Measurements from ENCODE around the gene CHRD. TPM values are rescaled to one million over a fixed set of nuclear protein-coding genes. Genes with fewer than 3 reads are reported as not detected.

The CHRD gene
- total and polyA plus RNA-seq, 10 of the 15 experiments (the other 5 are each of a cell fraction or from before 2014, with no cell fraction given) = not detected

DNA sequence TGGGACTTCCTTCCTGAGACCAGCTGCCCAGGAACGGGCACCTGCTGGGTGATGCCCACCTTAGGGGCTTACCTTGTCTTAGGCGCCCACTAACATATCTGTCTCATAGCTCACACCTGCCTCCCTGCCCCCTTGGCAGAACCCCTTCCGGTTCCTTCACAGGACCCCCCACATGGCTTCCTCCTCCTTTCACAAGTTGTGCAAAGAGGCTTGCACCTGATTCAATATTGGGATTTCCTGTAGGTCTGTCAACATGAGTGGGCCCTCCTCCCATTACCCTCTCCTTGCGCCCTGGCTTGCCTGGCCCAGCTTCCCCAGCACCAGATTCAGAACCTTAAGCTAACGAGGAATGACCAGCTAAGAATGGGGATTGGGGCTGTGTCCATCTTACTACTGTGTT, 2.5 kb upstream of the CHRD start:
- no TSS peak for BruUV-seq (replicated peaks)
- peaks cover 14 to 21% of the 10 kb centered on the region in 2 experiments for H3K27me3 ChIP-seq (replicated peaks in 1 of 2; ENCODE audit: control insufficient read depth in 2 of 2, insufficient read depth in 2 of 2, low read length in 1 of 2)
- no peaks in the 10 kb centered on the region for H3K79me2 ChIP-seq (ENCODE audit: control insufficient read depth, insufficient read depth, low read length)
- no peak overlapping the region for H3K4me2 ChIP-seq (ENCODE audit: control insufficient read depth, insufficient read depth)
- no peak overlapping the region for H3K4me3 ChIP-seq
- POLR2A ChIA-PET = no interaction called here
- WGBS (ENCODE audit: insufficient coverage, insufficient replicate concordance, low lambda C conversion rate, missing lambda C conversion rate) = 33% methylated on average over 5 of the region's 5 CpGs
- CTCF ChIA-PET = interaction anchor here (0.6 kb wide), 1 partner anchor 137 kb away, joined by 3 read pairs; no protein-coding TSS in a partner anchor
- FAIRE-seq = no peak
- no peaks in the 10 kb centered on the region for H3K9me3 ChIP-seq (replicated peaks; ENCODE audit: control insufficient read depth, insufficient read depth, low read length)
- TF ChIP-seq PML (IDR thresholded peaks at IDR 0.05; ENCODE audit: low read length) = no peak
- no peak for ATAC-seq
- no peak for DNase-seq (ENCODE audit: low read depth, low spot score)
- no peaks in the 10 kb centered on the region for H4K20me1 ChIP-seq (ENCODE audit: control insufficient read depth, insufficient read depth)
- no peaks in the 10 kb centered on the region for H3K4me1 ChIP-seq (ENCODE audit: control insufficient read depth, insufficient read depth, low read length)
- no peak overlapping the region for H3K9ac ChIP-seq (ENCODE audit: control insufficient read depth, insufficient read depth, low read length)
- intact Hi-C loops (cut with micrococcal nuclease; ENCODE audit: unreplicated experiment) (no loop called here), in situ Hi-C loops (cut with MboI) (no loop called here)
- RAD21 ChIA-PET (ENCODE audit: unreplicated experiment) = no interaction called here
- H3K27ac ChIP-seq (ENCODE audit: control insufficient read depth, insufficient read depth) = no peak overlapping the region
- no peak overlapping the region for H2AFZ ChIP-seq (ENCODE audit: control insufficient read depth, low read depth, low read length)
- no peaks in the 10 kb centered on the region for H3K36me3 ChIP-seq (ENCODE audit: control insufficient read depth in 2 of 2, insufficient read depth in 2 of 2, low read length in 1 of 2)
- SMC1A ChIA-PET (ENCODE audit: uncharacterized antibody, unreplicated experiment) = no interaction called here

DNA sequence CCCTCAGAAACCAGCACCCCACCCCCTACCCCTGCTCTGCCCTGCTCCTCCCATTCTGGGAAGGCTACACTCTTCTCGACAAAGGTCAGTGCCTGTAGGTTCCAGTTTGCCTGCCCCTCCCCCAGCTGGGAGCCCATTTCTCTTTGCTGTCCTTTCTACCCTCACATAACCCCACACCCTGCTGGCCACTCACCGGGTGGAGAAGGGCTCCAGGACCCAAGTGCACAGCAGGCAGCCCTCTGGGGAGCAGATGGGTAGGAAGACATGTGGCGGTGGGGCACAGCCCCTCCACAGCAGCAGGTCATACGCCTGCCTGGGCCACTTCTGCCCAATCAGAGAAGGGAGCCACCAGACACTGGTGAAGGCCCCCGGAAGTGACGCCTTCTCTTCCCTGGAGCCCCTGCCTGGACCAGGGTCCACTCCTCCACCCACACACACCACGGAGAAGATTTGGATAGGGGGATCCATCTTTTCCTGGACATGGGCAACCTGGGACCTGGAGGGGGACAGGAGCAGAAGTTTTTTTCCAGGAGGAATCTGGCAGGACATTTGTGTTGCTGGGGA, 1.9 kb upstream of the CHRD start, which contains the start of gene THPO:
Gene THPO (minus strand): TSS at position 326 of the 564 bp plus-strand sequence. CDS start 1,948 bp downstream, outside the sequence.
- Histone ChIP-seq H3K9ac (ENCODE audit: control insufficient read depth, insufficient read depth, low read length) (no peak within 1 kb of the TSS), H3K27me3 (replicated peaks in 1 of 2; ENCODE audit: control insufficient read depth in 2 of 2, insufficient read depth in 2 of 2, low read length in 1 of 2) (peaks cover 17 to 20% of the 10 kb centered on the region in 2 experiments), H3K79me2 (ENCODE audit: control insufficient read depth, insufficient read depth, low read length) (no peaks in the 10 kb centered on the region), H3K4me2 (ENCODE audit: control insufficient read depth, insufficient read depth) (no peak within 1 kb of the TSS), H3K27ac (ENCODE audit: control insufficient read depth, insufficient read depth) (no peak within 1 kb of the TSS), H3K36me3 (ENCODE audit: control insufficient read depth in 2 of 2, insufficient read depth in 2 of 2, low read length in 1 of 2) (no peaks in the 10 kb centered on the region), H3K4me3 (no peak within 1 kb of the TSS), H3K4me1 (ENCODE audit: control insufficient read depth, insufficient read depth, low read length) (no peaks in the 10 kb centered on the region), H4K20me1 (ENCODE audit: control insufficient read depth, insufficient read depth) (no peaks in the 10 kb centered on the region), H3K9me3 (replicated peaks; ENCODE audit: control insufficient read depth, insufficient read depth, low read length) (no peaks in the 10 kb centered on the region), H2AFZ (ENCODE audit: control insufficient read depth, low read depth, low read length) (no peak within 1 kb of the TSS)
- in situ Hi-C loops (cut with MboI) (no loop called here), intact Hi-C loops (cut with micrococcal nuclease; ENCODE audit: unreplicated experiment) (no loop called here)
- ATAC-seq = no peak; the same call in 2 of the 3 replicates
- POLR2A ChIA-PET = no interaction called here
- BruUV-seq (replicated peaks) = no TSS peak
- CTCF ChIA-PET = interaction anchor here (0.6 kb wide), 1 partner anchor 137 kb away, joined by 3 read pairs; no protein-coding TSS in a partner anchor
- FAIRE-seq = no peak
- SMC1A ChIA-PET (ENCODE audit: uncharacterized antibody, unreplicated experiment) = no interaction called here
- RAD21 ChIA-PET (ENCODE audit: unreplicated experiment) = no interaction called here
- WGBS (ENCODE audit: insufficient coverage, insufficient replicate concordance, low lambda C conversion rate, missing lambda C conversion rate) = 28% methylated on average over 7 of the region's 7 CpGs
- DNase-seq (ENCODE audit: low read depth, low spot score) = no peak
- TF ChIP-seq ATF7 (IDR thresholded peaks at IDR 0.05; ENCODE audit: low read depth) (no peak), STAT1 (conservative IDR thresholded peaks at IDR 0.05) (no peak), SRF (IDR thresholded peaks at IDR 0.05; ENCODE audit: low read depth in 2 of 2, low read length in 2 of 2) (no peak), CBX3 (IDR thresholded peaks at IDR 0.05; ENCODE audit: borderline replicate concordance, low read depth) (no peak), RELA (IDR thresholded peaks at IDR 0.05; ENCODE audit: borderline replicate concordance, partially characterized antibody) (no peak), CUX1 (IDR thresholded peaks at IDR 0.05; ENCODE audit: insufficient replicate concordance, low read depth, low read length) (no peak)
- TF ChIP-seq, protein P1, sequence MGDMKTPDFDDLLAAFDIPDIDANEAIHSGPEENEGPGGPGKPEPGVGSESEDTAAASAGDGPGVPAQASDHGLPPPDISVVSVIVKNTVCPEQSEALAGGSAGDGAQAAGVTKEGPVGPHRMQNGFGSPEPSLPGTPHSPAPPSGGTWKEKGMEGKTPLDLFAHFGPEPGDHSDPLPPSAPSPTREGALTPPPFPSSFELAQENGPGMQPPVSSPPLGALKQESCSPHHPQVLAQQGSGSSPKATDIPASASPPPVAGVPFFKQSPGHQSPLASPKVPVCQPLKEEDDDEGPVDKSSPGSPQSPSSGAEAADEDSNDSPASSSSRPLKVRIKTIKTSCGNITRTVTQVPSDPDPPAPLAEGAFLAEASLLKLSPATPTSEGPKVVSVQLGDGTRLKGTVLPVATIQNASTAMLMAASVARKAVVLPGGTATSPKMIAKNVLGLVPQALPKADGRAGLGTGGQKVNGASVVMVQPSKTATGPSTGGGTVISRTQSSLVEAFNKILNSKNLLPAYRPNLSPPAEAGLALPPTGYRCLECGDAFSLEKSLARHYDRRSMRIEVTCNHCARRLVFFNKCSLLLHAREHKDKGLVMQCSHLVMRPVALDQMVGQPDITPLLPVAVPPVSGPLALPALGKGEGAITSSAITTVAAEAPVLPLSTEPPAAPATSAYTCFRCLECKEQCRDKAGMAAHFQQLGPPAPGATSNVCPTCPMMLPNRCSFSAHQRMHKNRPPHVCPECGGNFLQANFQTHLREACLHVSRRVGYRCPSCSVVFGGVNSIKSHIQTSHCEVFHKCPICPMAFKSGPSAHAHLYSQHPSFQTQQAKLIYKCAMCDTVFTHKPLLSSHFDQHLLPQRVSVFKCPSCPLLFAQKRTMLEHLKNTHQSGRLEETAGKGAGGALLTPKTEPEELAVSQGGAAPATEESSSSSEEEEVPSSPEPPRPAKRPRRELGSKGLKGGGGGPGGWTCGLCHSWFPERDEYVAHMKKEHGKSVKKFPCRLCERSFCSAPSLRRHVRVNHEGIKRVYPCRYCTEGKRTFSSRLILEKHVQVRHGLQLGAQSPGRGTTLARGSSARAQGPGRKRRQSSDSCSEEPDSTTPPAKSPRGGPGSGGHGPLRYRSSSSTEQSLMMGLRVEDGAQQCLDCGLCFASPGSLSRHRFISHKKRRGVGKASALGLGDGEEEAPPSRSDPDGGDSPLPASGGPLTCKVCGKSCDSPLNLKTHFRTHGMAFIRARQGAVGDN (IDR thresholded peaks at IDR 0.05) = no peak

All from GM12878 (cell line).